OCI-LY1 (cell line): ENCODE results near the gene ZNF775.

Experiments
- CTCF ChIP-seq: fragments of 200-600 bp; sonication (generic), shearing (Covaris generic); IDR thresholded peaks from 2 replicates; pipeline ENCODE4 v1.5.1; 2017; ENCODE audit warnings: mild to moderate bottlenecking, antibody characterized with exemption, low read length, moderate library complexity, mixed read lengths
- EZH2 ChIP-seq: fragments of 200-600 bp; sonication (generic), shearing (Covaris generic); IDR thresholded peaks from 2 replicates; pipeline ENCODE4 v1.8.0; 2017; ENCODE audit warnings: borderline replicate concordance, mixed run types, mild to moderate bottlenecking, antibody characterized with exemption, low read length, moderate library complexity, mixed read lengths

- TF ChIP-seq CTCF (peak; percentile 45; the same call in 1 of the 2 replicates), EZH2 (no peak)
Measured at GRCh38 chr7:150417863-150418262, 38.7 kb downstream of the ZNF775 start.
